Measurements from ENCODE around the gene STK39. TPM values are rescaled to one million over a fixed set of nuclear protein-coding genes. Genes with fewer than 3 reads are reported as not detected.

Gene STK39
- total RNA-seq, 2 experiments from 2014 or later: 28.2 to 31.4 TPM

GRCh38 chr2:167937403-167937802 is 310.0 kb downstream of the STK39 start:
- Mint-ChIP-seq H3K4me3 (no peak overlapping the region), H3K27me3 (peaks cover 11% of the 10 kb centered on the region), H3K4me1 (no peaks in the 10 kb centered on the region), H3K27ac (no peak overlapping the region), H3K9me3 (no peaks in the 10 kb centered on the region), H3K36me3 (ENCODE audit: low read depth) (no peaks in the 10 kb centered on the region)
- ChIA-PET CTCF (interaction anchor here (0.8 kb wide), 1 partner anchor 25 kb away, joined by 3 read pairs; no protein-coding TSS in a partner anchor), POLR2A (no interaction called here)
- DNase-seq: no peak

- no peak overlapping the region for H3K4me3 Mint-ChIP-seq
- H3K36me3 Mint-ChIP-seq (ENCODE audit: low read depth): no peaks in the 10 kb centered on the region
- no peak overlapping the region for H3K27ac Mint-ChIP-seq
- no peak for DNase-seq
- no peaks in the 10 kb centered on the region for H3K9me3 Mint-ChIP-seq
- CTCF ChIA-PET: no interaction called here
- peaks cover 6% of the 10 kb centered on the region for H3K27me3 Mint-ChIP-seq
- POLR2A ChIA-PET: no interaction called here
- no peaks in the 10 kb centered on the region for H3K4me1 Mint-ChIP-seq
These were observed 311.6 kb downstream of the STK39 start for GRCh38 chr2:167935803-167936110.

GRCh38 chr2:167933097-167933814 is 314.1 kb downstream of the STK39 start:
- CTCF ChIA-PET: interaction anchor here (1.3 kb wide), 1 partner anchor 17 kb away, joined by 4 read pairs; no protein-coding TSS in a partner anchor
- Mint-ChIP-seq H3K27ac (no peak overlapping the region), H3K4me1 (no peaks in the 10 kb centered on the region), H3K4me3 (no peak overlapping the region), H3K9me3 (no peaks in the 10 kb centered on the region), H3K27me3 (peaks cover 9% of the 10 kb centered on the region), H3K36me3 (ENCODE audit: low read depth) (no peaks in the 10 kb centered on the region)
- DNase-seq: no peak
- POLR2A ChIA-PET: no interaction called here

GRCh38 chr2:167932123-167932693 is 315.2 kb downstream of the STK39 start:
- CTCF ChIA-PET: no interaction called here
- Mint-ChIP-seq H3K27me3 (peaks cover 5% of the 10 kb centered on the region), H3K4me3 (no peak overlapping the region), H3K4me1 (no peaks in the 10 kb centered on the region), H3K27ac (no peak overlapping the region), H3K9me3 (no peaks in the 10 kb centered on the region), H3K36me3 (ENCODE audit: low read depth) (no peaks in the 10 kb centered on the region)
- POLR2A ChIA-PET: no interaction called here
- DNase-seq: no peak

GRCh38 chr2:167929484-167929883 is 317.9 kb downstream of the STK39 start:
- Mint-ChIP-seq H3K4me1 (no peaks in the 10 kb centered on the region), H3K4me3 (no peak overlapping the region), H3K27ac (no peak overlapping the region), H3K36me3 (ENCODE audit: low read depth) (no peaks in the 10 kb centered on the region), H3K9me3 (no peaks in the 10 kb centered on the region), H3K27me3 (peaks cover 3% of the 10 kb centered on the region)
- CTCF ChIA-PET: no interaction called here
- no peak for DNase-seq
- POLR2A ChIA-PET: no interaction called here

GRCh38 chr2:167928434-167928833 is 319.0 kb downstream of the STK39 start:
- H3K36me3 Mint-ChIP-seq (ENCODE audit: low read depth): no peaks in the 10 kb centered on the region
- no peak overlapping the region for H3K27ac Mint-ChIP-seq
- H3K9me3 Mint-ChIP-seq: no peaks in the 10 kb centered on the region
- peaks cover 3% of the 10 kb centered on the region for H3K27me3 Mint-ChIP-seq
- no peaks in the 10 kb centered on the region for H3K4me1 Mint-ChIP-seq
- ChIA-PET CTCF (no interaction called here), POLR2A (no interaction called here)
- DNase-seq: no peak
- no peak overlapping the region for H3K4me3 Mint-ChIP-seq

- DNase-seq: no peak
- Mint-ChIP-seq H3K36me3 (ENCODE audit: low read depth) (no peaks in the 10 kb centered on the region), H3K4me3 (no peak overlapping the region), H3K27ac (no peak overlapping the region), H3K4me1 (no peaks in the 10 kb centered on the region), H3K27me3 (peaks cover 3% of the 10 kb centered on the region), H3K9me3 (no peaks in the 10 kb centered on the region)
- ChIA-PET CTCF (no interaction called here), POLR2A (no interaction called here)
These were observed 321.6 kb downstream of the STK39 start for GRCh38 chr2:167925758-167926157.

GRCh38 chr2:167924556-167924955 is 322.8 kb downstream of the STK39 start:
- ChIA-PET POLR2A (no interaction called here), CTCF (interaction anchor here (1.4 kb wide), 1 partner anchor 15 kb away, joined by 5 read pairs; no protein-coding TSS in a partner anchor)
- Mint-ChIP-seq H3K36me3 (ENCODE audit: low read depth) (no peaks in the 10 kb centered on the region), H3K9me3 (no peaks in the 10 kb centered on the region), H3K27ac (no peak overlapping the region), H3K4me3 (no peak overlapping the region), H3K4me1 (no peaks in the 10 kb centered on the region), H3K27me3 (peaks cover 3% of the 10 kb centered on the region)
- no peak for DNase-seq

- H3K27me3 Mint-ChIP-seq: peaks cover 10% of the 10 kb centered on the region
- no peak overlapping the region for H3K27ac Mint-ChIP-seq
- no peaks in the 10 kb centered on the region for H3K36me3 Mint-ChIP-seq (ENCODE audit: low read depth)
- DNase-seq: no peak
- no peaks in the 10 kb centered on the region for H3K4me1 Mint-ChIP-seq
- CTCF ChIA-PET: no interaction called here
- POLR2A ChIA-PET: no interaction called here
- H3K4me3 Mint-ChIP-seq: no peak overlapping the region
- no peaks in the 10 kb centered on the region for H3K9me3 Mint-ChIP-seq
These were observed 330.6 kb downstream of the STK39 start for GRCh38 chr2:167916756-167917155.

GRCh38 chr2:167914969-167915368 is 332.4 kb downstream of the STK39 start:
- Mint-ChIP-seq H3K36me3 (ENCODE audit: low read depth) (no peaks in the 10 kb centered on the region), H3K27ac (no peak overlapping the region), H3K4me1 (no peaks in the 10 kb centered on the region), H3K4me3 (no peak overlapping the region), H3K27me3 (peaks cover 10% of the 10 kb centered on the region), H3K9me3 (no peaks in the 10 kb centered on the region)
- DNase-seq: no peak
- ChIA-PET CTCF (no interaction called here), POLR2A (no interaction called here)

GRCh38 chr2:167908786-167909185 is 338.6 kb downstream of the STK39 start:
- H3K4me3 Mint-ChIP-seq: no peak overlapping the region
- ChIA-PET POLR2A (no interaction called here), CTCF (no interaction called here)
- H3K4me1 Mint-ChIP-seq: no peaks in the 10 kb centered on the region
- no peaks in the 10 kb centered on the region for H3K9me3 Mint-ChIP-seq
- no peak overlapping the region for H3K27ac Mint-ChIP-seq
- H3K27me3 Mint-ChIP-seq: peaks cover 11% of the 10 kb centered on the region
- DNase-seq: no peak
- H3K36me3 Mint-ChIP-seq (ENCODE audit: low read depth): no peaks in the 10 kb centered on the region

GRCh38 chr2:167905668-167906067 is 341.7 kb downstream of the STK39 start:
- CTCF ChIA-PET: interaction anchor here (1.3 kb wide), 1 partner anchor 38 kb away, joined by 3 read pairs; no protein-coding TSS in a partner anchor
- H3K4me1 Mint-ChIP-seq: no peaks in the 10 kb centered on the region
- H3K9me3 Mint-ChIP-seq: no peaks in the 10 kb centered on the region
- no peak overlapping the region for H3K4me3 Mint-ChIP-seq
- peaks cover 13% of the 10 kb centered on the region for H3K27me3 Mint-ChIP-seq
- no peak overlapping the region for H3K27ac Mint-ChIP-seq
- POLR2A ChIA-PET: no interaction called here
- DNase-seq: no peak
- H3K36me3 Mint-ChIP-seq (ENCODE audit: low read depth): no peaks in the 10 kb centered on the region
